Thyroid gland (tissue), 4 donors: ENCODE results near the gene SUPT6H.

Experiments used
- POLR2A ChIP-seq, 2 donors: fragments of 450-650 bp; IDR thresholded peaks; one replicate each; pipeline ENCODE4 v1.6.1; 2017; ENCODE audit warnings: antibody characterized with exemption in 2 of 2, mild to moderate bottlenecking in 2 of 2, moderate library complexity in 1 of 2
- TF ChIP-seq, protein P1 (sequence below), 6 experiments: fragments of 200-600 bp in 3 of 6; fragments of 450-650 bp in 3 of 6; sonication (generic) in 3 of 6; IDR thresholded peaks; one replicate each; pipeline ENCODE4 v1.5.1; 2016 to 2019; ENCODE audit warnings: antibody characterized with exemption in 6 of 6, mild to moderate bottlenecking in 2 of 6, inconsistent platforms in 1 of 6, moderate library complexity in 1 of 6

DNA sequence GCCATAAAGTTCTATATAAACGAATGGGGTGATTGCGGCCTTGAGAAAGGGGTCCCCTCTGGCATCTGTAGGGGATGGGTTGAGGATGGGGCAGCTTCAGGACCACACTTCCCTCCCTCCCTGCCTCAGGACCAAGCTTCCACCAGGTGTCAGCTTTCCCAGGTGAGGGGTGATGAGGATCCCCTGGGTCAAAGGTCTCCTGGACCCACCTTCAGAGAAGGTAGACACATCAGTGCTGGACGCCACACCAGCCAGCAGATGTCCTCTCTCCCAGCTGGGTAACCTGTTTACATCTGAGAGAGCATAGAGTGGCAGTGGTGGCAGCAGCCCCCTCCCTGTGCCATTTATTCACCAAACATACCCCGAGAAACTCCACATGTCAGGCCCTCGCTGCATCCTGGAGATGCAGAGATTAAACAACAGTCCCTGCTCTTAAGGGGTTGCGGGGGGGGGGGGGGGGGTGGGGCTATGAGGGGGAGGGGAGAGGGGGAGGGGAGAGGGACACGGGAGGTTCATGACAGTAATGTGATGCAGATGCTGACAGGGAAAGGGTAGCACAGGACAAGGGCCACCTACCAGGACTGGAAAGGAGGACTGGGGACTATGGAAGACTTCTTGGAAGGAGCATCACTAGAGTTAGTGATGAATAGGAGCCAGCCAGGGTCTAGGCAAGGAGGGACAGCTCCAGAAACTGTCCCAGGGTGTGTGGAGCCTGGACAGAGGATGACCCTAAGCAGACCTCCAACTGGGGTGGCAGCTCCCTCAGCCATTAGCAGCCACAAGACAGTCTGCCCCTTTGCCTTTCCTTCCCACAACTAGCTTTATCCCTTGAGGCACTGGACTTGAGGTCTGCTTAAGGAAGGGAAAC, 44.7 kb downstream of the SUPT6H start:
- TF ChIP-seq POLR2A (IDR thresholded peaks at IDR 0.05) = no peak
- TF ChIP-seq, protein P1, sequence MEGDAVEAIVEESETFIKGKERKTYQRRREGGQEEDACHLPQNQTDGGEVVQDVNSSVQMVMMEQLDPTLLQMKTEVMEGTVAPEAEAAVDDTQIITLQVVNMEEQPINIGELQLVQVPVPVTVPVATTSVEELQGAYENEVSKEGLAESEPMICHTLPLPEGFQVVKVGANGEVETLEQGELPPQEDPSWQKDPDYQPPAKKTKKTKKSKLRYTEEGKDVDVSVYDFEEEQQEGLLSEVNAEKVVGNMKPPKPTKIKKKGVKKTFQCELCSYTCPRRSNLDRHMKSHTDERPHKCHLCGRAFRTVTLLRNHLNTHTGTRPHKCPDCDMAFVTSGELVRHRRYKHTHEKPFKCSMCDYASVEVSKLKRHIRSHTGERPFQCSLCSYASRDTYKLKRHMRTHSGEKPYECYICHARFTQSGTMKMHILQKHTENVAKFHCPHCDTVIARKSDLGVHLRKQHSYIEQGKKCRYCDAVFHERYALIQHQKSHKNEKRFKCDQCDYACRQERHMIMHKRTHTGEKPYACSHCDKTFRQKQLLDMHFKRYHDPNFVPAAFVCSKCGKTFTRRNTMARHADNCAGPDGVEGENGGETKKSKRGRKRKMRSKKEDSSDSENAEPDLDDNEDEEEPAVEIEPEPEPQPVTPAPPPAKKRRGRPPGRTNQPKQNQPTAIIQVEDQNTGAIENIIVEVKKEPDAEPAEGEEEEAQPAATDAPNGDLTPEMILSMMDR (IDR thresholded peaks at IDR 0.05) = no peak
